RPMI7951 (cell line): Measurements from ENCODE around the gene GPR183. TPM values are rescaled to one million over a fixed set of nuclear protein-coding genes. Genes with fewer than 3 reads are reported as not detected.

ENCODE experiments used
- DNase-seq: peaks from one replicate; pipeline ENCODE4 v3.0.0-alpha.2; 2012; ENCODE audit warnings: low read depth
- total RNA-seq: library from RNA; depleted of rRNA; stranded (reverse); fragments of >200 nt; shearing (Covaris generic); gene quantifications from 2 replicates; pipeline ENCODE4 v1.2.3, GENCODE V29; 2014; rRNA removed

Gene GPR183
- total RNA-seq, 1 experiment from 2014 or later, result 4.9 TPM

DNA sequence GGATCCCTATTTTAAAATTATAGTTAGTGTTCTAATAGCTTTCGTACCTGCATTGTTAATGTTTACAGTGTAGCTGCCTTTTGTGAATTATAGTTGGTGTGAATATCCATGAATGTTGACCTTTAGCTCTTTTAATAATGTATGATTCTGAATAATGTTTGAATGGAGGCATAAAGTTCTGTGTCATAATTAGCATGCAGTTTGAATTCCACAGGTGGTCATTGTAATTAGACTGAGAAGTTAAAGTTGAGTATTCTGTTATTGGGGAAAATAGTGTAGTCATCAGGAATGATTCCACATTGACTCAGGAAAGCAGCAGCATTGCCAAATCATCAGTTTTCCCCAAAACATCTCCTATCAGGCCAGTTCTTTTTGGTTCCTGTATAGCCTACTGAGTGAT is 61.1 kb downstream of the GPR183 start:
- DNase-seq, result no peak

Other genes starting within 250 kb of the GPR183 start
- gene UBAC2, start 106.5 kb downstream of the GPR183 start, total RNA-seq, result 29.1 and 34.6 TPM in 2 replicates
- not detected in 2 replicates for gene GPR18, start 49.0 kb downstream of the GPR183 start, total RNA-seq
- 145 and 166 TPM in 2 replicates for gene TM9SF2, start 194.1 kb upstream of the GPR183 start, total RNA-seq